Measurements from ENCODE around the gene MAFB.

GRCh38 chr20:40644863-40645262 is 44.2 kb downstream of the MAFB start:
- TF ChIP-seq CTCF (optimal IDR thresholded peaks at IDR 0.05 in 1 of 3, IDR thresholded peaks at IDR 0.05 in 1 of 3, conservative IDR thresholded peaks at IDR 0.05 in 1 of 3; ENCODE audit: extremely low read depth in 1 of 3, insufficient read depth in 2 of 3, low read length in 3 of 3): no peak
- no peak for TF ChIP-seq EZH2 (IDR thresholded peaks at IDR 0.05; ENCODE audit: low read length)
